ENCODE data around the gene LIMK1. TPM values are rescaled to one million over a fixed set of nuclear protein-coding genes. Genes with fewer than 3 reads are reported as not detected.

LIMK1 gene
- total RNA-seq, 1 experiment from 2014 or later = 63.8 TPM

DNA sequence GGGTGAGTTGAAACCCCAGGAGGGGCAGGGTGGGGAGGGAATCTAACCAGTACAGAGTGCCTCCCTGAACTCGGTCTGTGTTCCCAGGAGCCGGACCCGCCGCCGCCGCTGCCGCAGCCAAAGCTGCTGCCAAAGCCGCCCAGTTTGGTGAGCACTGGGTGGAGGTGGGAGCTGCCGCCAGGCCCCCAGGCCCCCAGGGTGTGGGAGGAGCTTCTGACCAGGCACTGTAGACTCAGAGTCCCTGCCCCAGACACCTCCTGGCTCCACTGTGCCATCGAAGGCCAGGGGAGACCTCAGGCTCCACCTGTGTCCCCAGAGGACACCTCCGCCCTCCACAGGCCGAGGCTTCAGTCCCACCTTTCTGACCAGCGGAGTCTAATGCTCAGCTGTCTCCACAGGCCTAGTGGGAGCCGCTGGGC lies 20.4 kb upstream of the LIMK1 start:
- no peaks in the 10 kb centered on the region for H3K23me2 ChIP-seq (ENCODE audit: insufficient read length, low read depth, low read length, poor library complexity, severe bottlenecking)
- no peaks in the 10 kb centered on the region for H3K79me2 ChIP-seq (ENCODE audit: insufficient read depth, low read length)
- TF ChIP-seq, protein P1, sequence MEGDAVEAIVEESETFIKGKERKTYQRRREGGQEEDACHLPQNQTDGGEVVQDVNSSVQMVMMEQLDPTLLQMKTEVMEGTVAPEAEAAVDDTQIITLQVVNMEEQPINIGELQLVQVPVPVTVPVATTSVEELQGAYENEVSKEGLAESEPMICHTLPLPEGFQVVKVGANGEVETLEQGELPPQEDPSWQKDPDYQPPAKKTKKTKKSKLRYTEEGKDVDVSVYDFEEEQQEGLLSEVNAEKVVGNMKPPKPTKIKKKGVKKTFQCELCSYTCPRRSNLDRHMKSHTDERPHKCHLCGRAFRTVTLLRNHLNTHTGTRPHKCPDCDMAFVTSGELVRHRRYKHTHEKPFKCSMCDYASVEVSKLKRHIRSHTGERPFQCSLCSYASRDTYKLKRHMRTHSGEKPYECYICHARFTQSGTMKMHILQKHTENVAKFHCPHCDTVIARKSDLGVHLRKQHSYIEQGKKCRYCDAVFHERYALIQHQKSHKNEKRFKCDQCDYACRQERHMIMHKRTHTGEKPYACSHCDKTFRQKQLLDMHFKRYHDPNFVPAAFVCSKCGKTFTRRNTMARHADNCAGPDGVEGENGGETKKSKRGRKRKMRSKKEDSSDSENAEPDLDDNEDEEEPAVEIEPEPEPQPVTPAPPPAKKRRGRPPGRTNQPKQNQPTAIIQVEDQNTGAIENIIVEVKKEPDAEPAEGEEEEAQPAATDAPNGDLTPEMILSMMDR (conservative IDR thresholded peaks at IDR 0.05) = no peak
- no peak overlapping the region for H3K27ac ChIP-seq (ENCODE audit: insufficient read length, low read depth, low read length)
- no peak overlapping the region for H2AFZ ChIP-seq (ENCODE audit: low read length)
- H4K20me1 ChIP-seq (ENCODE audit: control insufficient read depth, insufficient read depth, insufficient read length) = no peaks in the 10 kb centered on the region
- H2BK20ac ChIP-seq (ENCODE audit: low read depth, low read length, poor library complexity, severe bottlenecking) = no peak overlapping the region
- DNase-seq = peak; percentile 38
- H3K4me2 ChIP-seq (ENCODE audit: insufficient read depth, insufficient read length, low read length) = no peak overlapping the region
- no peak overlapping the region for H2BK15ac ChIP-seq (ENCODE audit: low read depth, low read length)
- no peak overlapping the region for H2BK12ac ChIP-seq (ENCODE audit: insufficient read length, low read depth, low read length)
- H3T11ph ChIP-seq (ENCODE audit: low read length) = no peak overlapping the region
- H3K79me1 ChIP-seq (ENCODE audit: insufficient read depth, low read depth, low read length, poor library complexity, severe bottlenecking) = no peaks in the 10 kb centered on the region
- H3K4ac ChIP-seq (ENCODE audit: low read depth, low read length) = no peak overlapping the region; the same call in 1 of the 2 replicates
- no peak overlapping the region for H2AK5ac ChIP-seq (ENCODE audit: insufficient read length, low read length)
- H4K5ac ChIP-seq (ENCODE audit: insufficient read length, low read depth, low read length) = no peak overlapping the region
- no peak overlapping the region for H3K9ac ChIP-seq (ENCODE audit: extremely low read depth, insufficient read length, low read length)
- no peaks in the 10 kb centered on the region for H3K9me3 ChIP-seq (ENCODE audit: control insufficient read depth, low read depth, low read length)
- H3K27me3 Mint-ChIP-seq (ENCODE audit: low read depth) = peaks cover 5% of the 10 kb centered on the region
- no peak overlapping the region for H4K91ac ChIP-seq (ENCODE audit: insufficient read length, low read depth, low read length)
- H2BK120ac ChIP-seq (ENCODE audit: low read depth, low read length, poor library complexity, severe bottlenecking) = no peak overlapping the region
- H3K18ac ChIP-seq (ENCODE audit: insufficient read length, low read depth, low read length) = no peak overlapping the region
- no peaks in the 10 kb centered on the region for H3K4me1 ChIP-seq (ENCODE audit: insufficient read depth, low read length)
- H3K9me3 Mint-ChIP-seq = no peaks in the 10 kb centered on the region
- no peak overlapping the region; a peak in 1 of 7 replicates for H3K27ac Mint-ChIP-seq
- whole genome bisulfite sequencing (ENCODE audit: extremely low coverage, insufficient read length, low lambda C conversion rate) = no CpG with 5 or more reads among the region's 14 CpGs
- no peak overlapping the region for H3K56ac ChIP-seq (ENCODE audit: insufficient read length, low read depth, low read length)
- H3K4me3 Mint-ChIP-seq = no peak overlapping the region
- no peaks in the 10 kb centered on the region for H3K27me3 ChIP-seq (ENCODE audit: insufficient read depth, low read length)
- no peak overlapping the region for H4K8ac ChIP-seq (replicated peaks; ENCODE audit: insufficient read length, low read depth, low read length)
- no peaks in the 10 kb centered on the region for H3K36me3 Mint-ChIP-seq (ENCODE audit: insufficient read depth in 1 of 3, low read depth in 3 of 3)
- H3K14ac ChIP-seq (ENCODE audit: insufficient read depth, low read length) = no peak overlapping the region; the same call in 1 of the 2 replicates
- H3K23ac ChIP-seq (ENCODE audit: insufficient read length, low read depth, low read length) = no peak overlapping the region
- H2BK5ac ChIP-seq (ENCODE audit: insufficient read length, low read length) = no peak overlapping the region
- peaks cover 7 to 24% of the 10 kb centered on the region in 2 experiments; a peak in 3 of 4 replicates for H3K4me1 Mint-ChIP-seq
